Measurements from ENCODE around the gene DGKI.

The DGKI gene

DNA sequence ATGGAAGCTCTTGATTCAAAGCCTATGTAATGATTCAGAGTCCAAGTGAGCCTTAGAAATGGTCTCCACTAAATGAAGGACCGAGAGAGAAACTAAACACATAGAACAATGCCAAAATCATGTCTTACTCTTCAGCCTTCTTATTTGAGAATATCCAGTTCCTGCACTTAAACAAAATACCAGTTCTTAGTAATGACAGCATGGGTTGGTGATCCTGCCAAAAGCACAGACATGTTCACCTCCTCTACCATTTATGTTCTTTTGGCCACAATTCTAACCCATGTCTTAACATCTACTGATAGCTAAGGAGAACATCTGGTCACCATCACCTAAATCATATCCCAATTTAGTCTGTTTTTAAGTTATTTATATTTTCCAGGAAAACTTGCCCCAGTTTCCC, 263.6 kb downstream of the DGKI start:
- Histone ChIP-seq H3K4me1 (ENCODE audit: control insufficient read depth in 5 of 5, insufficient read depth in 5 of 5, low read length in 5 of 5) (no peaks in the 10 kb centered on the region), H3K27me3 (ENCODE audit: control insufficient read depth in 5 of 5, insufficient read depth in 4 of 5, low read length in 5 of 5) (no peaks in the 10 kb centered on the region), H3K9ac (ENCODE audit: low read length in 5 of 5) (no peak overlapping the region), H3K27ac (ENCODE audit: low read depth, low read length) (no peak overlapping the region), H3K9me3 (ENCODE audit: control insufficient read depth in 5 of 5, low read length in 5 of 5) (no peaks in the 10 kb centered on the region), H3K4me3 (ENCODE audit: low read depth in 1 of 5, low read length in 5 of 5) (no peak overlapping the region), H3K36me3 (ENCODE audit: control insufficient read depth in 5 of 5, insufficient read depth in 5 of 5, low read length in 5 of 5) (peaks cover 0 to 20% (median 0%) of the 10 kb centered on the region in 5 donors)

DNA sequence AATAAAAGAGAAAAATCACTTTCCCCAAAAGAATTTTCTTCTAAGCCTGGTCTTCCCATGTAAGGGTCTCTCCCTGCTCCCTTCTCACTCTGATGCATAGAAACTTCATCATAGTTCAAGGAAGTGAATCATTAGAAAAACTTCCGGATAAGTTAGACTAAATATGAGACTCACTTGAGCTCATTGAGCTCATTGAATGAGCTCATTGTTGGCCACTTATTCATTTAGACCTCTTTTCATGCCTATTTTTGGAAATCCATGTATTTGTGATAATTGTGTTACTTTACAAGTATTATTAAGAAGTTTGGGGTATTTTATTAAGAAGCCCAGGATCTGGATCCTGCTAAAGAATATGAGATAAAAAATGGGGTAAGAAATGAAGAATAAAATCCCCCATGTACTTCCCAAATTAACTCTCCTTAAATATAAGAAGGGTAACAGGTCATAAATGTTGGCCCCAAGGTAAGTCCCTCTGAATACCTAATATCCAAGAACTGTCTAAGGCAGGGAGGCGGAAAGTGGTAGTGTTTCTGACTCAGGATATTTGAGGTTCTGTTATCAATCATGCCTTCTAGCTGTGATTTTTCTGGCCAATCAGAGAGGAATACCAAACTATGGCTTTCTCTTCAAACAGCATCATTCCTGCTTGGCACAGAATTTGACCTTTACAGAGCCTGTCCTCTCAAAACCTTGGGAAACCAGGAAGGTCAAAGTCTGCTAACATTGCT, 266.7 kb downstream of the DGKI start:
- no peak overlapping the region for H3K9ac ChIP-seq (ENCODE audit: low read length in 5 of 5)
- peaks cover 0 to 25% (median 0%) of the 10 kb centered on the region in 5 donors for H3K36me3 ChIP-seq (ENCODE audit: control insufficient read depth in 5 of 5, insufficient read depth in 5 of 5, low read length in 5 of 5)
- H3K9me3 ChIP-seq (ENCODE audit: control insufficient read depth in 5 of 5, low read length in 5 of 5), result no peaks in the 10 kb centered on the region
- H3K27ac ChIP-seq (ENCODE audit: low read depth, low read length), result no peak overlapping the region
- H3K27me3 ChIP-seq (ENCODE audit: control insufficient read depth in 5 of 5, insufficient read depth in 4 of 5, low read length in 5 of 5), result no peaks in the 10 kb centered on the region
- H3K4me1 ChIP-seq (ENCODE audit: control insufficient read depth in 5 of 5, insufficient read depth in 5 of 5, low read length in 5 of 5), result no peaks in the 10 kb centered on the region
- no peak overlapping the region for H3K4me3 ChIP-seq (ENCODE audit: low read depth in 1 of 5, low read length in 5 of 5)

DNA sequence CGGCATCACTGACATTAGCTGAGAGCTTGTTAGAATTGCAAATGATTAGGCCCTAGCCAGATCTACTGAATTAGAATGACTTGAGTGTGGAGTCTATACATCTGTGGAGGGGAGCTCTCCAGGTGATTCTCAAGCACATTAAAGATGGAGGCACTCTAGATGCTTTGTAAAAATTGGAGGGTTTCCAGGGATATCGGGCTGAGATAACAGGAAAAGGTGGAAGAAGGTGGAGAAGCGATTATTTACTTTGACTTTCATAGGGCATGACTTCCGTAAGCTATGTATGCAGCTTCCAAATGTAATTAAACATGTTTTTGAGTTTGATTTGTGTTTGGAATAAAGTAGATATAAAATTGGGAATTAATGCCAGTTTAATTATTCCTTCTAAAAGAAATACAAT, 268.2 kb downstream of the DGKI start:
- Histone ChIP-seq H3K27me3 (ENCODE audit: control insufficient read depth in 5 of 5, insufficient read depth in 4 of 5, low read length in 5 of 5) (no peaks in the 10 kb centered on the region), H3K36me3 (ENCODE audit: control insufficient read depth in 5 of 5, insufficient read depth in 5 of 5, low read length in 5 of 5) (peaks cover 0 to 21% (median 0%) of the 10 kb centered on the region in 5 donors), H3K4me1 (ENCODE audit: control insufficient read depth in 5 of 5, insufficient read depth in 5 of 5, low read length in 5 of 5) (no peaks in the 10 kb centered on the region), H3K9ac (ENCODE audit: low read length in 5 of 5) (no peak overlapping the region), H3K4me3 (ENCODE audit: low read depth in 1 of 5, low read length in 5 of 5) (no peak overlapping the region), H3K9me3 (ENCODE audit: control insufficient read depth in 5 of 5, low read length in 5 of 5) (no peaks in the 10 kb centered on the region), H3K27ac (ENCODE audit: low read depth, low read length) (no peak overlapping the region)

DNA sequence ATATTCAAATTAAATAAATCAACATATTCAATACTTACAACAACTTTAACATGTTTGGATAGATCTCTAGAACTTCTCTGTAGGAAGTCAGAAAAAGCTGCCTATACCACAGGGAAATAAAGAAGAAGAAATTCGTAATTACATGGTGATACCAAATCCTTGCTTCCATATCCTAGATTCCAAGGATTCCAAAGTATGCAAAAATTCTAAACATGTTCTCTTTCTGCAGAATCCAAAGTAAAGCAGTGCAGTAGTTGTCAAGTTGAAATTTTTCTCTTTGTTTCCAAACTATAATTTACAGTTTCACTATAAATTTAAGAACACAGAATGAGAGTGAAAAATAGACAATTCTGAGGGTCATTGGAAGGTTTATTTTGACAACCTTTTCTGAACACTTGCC, 269.6 kb downstream of the DGKI start:
- Histone ChIP-seq H3K36me3 (ENCODE audit: control insufficient read depth in 5 of 5, insufficient read depth in 5 of 5, low read length in 5 of 5) (peaks cover 0 to 19% (median 0%) of the 10 kb centered on the region in 5 donors), H3K9ac (ENCODE audit: low read length in 5 of 5) (no peak overlapping the region), H3K4me3 (ENCODE audit: low read depth in 1 of 5, low read length in 5 of 5) (no peak overlapping the region), H3K9me3 (ENCODE audit: control insufficient read depth in 5 of 5, low read length in 5 of 5) (no peaks in the 10 kb centered on the region), H3K27me3 (ENCODE audit: control insufficient read depth in 5 of 5, insufficient read depth in 4 of 5, low read length in 5 of 5) (no peaks in the 10 kb centered on the region), H3K27ac (ENCODE audit: low read depth, low read length) (no peak overlapping the region), H3K4me1 (ENCODE audit: control insufficient read depth in 5 of 5, insufficient read depth in 5 of 5, low read length in 5 of 5) (no peaks in the 10 kb centered on the region)

DNA sequence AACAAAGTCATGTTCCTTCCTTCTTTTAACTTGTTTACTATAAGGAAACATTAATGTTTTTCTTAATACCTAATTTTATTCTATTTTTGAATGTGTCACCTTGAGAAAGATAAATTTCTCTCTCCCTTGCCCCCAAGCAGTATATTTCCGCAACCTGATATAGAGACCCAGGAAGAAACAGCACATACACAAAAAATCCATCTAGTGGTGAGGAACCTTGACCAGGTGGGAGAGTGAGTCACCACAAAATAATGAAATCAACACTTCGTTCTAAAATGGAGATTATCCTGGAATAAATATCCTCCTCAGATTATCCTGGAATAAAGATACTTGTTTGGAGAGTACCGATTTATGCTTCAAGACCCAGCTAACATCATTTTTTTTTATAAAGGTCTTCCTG, 270.3 kb downstream of the DGKI start:
- H3K27me3 ChIP-seq (ENCODE audit: control insufficient read depth in 5 of 5, insufficient read depth in 4 of 5, low read length in 5 of 5), result no peaks in the 10 kb centered on the region
- H3K9ac ChIP-seq (ENCODE audit: low read length in 5 of 5), result no peak overlapping the region
- H3K27ac ChIP-seq (ENCODE audit: low read depth, low read length), result no peak overlapping the region
- peaks cover 0 to 16% (median 0%) of the 10 kb centered on the region in 5 donors for H3K36me3 ChIP-seq (ENCODE audit: control insufficient read depth in 5 of 5, insufficient read depth in 5 of 5, low read length in 5 of 5)
- H3K4me3 ChIP-seq (ENCODE audit: low read depth in 1 of 5, low read length in 5 of 5), result no peak overlapping the region
- no peaks in the 10 kb centered on the region for H3K4me1 ChIP-seq (ENCODE audit: control insufficient read depth in 5 of 5, insufficient read depth in 5 of 5, low read length in 5 of 5)
- H3K9me3 ChIP-seq (ENCODE audit: control insufficient read depth in 5 of 5, low read length in 5 of 5), result no peaks in the 10 kb centered on the region

DNA sequence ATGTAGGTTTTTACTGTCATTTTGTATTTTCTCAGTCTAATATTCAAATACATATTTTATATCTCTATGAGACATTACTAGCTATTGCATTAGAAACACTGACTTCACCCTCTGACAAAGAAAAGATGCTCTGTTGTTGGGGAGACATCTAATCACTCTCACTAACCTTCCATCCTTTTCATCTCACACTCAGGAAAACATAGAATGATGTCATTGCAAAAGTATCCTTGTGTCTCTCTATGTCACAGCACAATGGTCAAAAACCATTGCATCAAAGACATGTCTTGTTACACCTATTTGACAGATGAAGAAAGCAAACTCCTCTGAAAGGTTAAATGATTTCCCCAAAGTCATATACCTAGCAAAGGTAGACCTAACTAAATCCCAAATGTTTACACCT, 272.0 kb downstream of the DGKI start:
- H3K36me3 ChIP-seq (ENCODE audit: control insufficient read depth in 5 of 5, insufficient read depth in 5 of 5, low read length in 5 of 5), result peaks cover 0 to 10% (median 0%) of the 10 kb centered on the region in 5 donors

DNA sequence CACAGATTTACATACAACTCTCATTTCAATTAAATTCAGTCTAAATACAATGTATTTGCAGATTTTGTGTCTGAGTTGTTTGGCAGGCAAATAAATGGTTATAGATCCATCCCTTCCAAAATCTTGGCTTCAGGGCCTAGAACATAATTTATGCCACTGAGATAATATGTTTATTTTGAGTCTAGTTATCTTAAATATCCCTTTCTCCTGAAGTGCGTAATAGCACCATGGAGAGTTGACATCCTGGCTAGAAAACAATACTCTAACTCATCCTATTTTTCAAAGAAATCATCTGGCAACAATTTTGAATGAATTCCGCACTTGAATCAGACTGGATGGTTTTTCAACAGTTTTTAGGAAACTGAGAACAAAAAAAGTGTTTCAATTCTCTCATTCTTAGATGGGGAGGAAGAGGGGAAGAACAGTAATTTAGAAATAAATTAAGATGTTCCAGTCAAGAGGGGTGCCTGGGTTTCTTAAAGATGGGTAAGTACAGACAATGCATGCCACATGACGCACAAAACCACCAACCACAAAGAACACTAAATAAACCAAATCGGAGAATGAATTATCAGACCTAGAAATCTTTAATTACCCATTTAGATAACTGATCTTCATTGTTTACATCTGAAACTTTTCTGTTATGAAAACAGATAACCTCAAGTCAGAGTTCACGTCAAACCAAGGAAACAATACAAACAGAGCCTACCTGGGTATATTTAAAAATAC, 274.6 kb downstream of the DGKI start:
- no peak overlapping the region for H3K27ac ChIP-seq (ENCODE audit: low read depth, low read length)
- H3K4me3 ChIP-seq (ENCODE audit: low read depth in 1 of 5, low read length in 5 of 5), result no peak overlapping the region
- H3K9ac ChIP-seq (ENCODE audit: low read length in 5 of 5), result no peak overlapping the region
- H3K9me3 ChIP-seq (ENCODE audit: control insufficient read depth in 5 of 5, low read length in 5 of 5), result no peaks in the 10 kb centered on the region
- no peaks in the 10 kb centered on the region for H3K4me1 ChIP-seq (ENCODE audit: control insufficient read depth in 5 of 5, insufficient read depth in 5 of 5, low read length in 5 of 5)
- H3K27me3 ChIP-seq (ENCODE audit: control insufficient read depth in 5 of 5, insufficient read depth in 4 of 5, low read length in 5 of 5), result no peaks in the 10 kb centered on the region
- no peaks in the 10 kb centered on the region for H3K36me3 ChIP-seq (ENCODE audit: control insufficient read depth in 5 of 5, insufficient read depth in 5 of 5, low read length in 5 of 5)

More for the DNA sequence above, 272.0 kb downstream of the DGKI start:
- Histone ChIP-seq H3K27me3 (ENCODE audit: control insufficient read depth in 5 of 5, insufficient read depth in 4 of 5, low read length in 5 of 5) (no peaks in the 10 kb centered on the region), H3K27ac (ENCODE audit: low read depth, low read length) (no peak overlapping the region), H3K4me3 (ENCODE audit: low read depth in 1 of 5, low read length in 5 of 5) (no peak overlapping the region), H3K9ac (ENCODE audit: low read length in 5 of 5) (no peak overlapping the region), H3K4me1 (ENCODE audit: control insufficient read depth in 5 of 5, insufficient read depth in 5 of 5, low read length in 5 of 5) (no peaks in the 10 kb centered on the region), H3K9me3 (ENCODE audit: control insufficient read depth in 5 of 5, low read length in 5 of 5) (no peaks in the 10 kb centered on the region)

DNA sequence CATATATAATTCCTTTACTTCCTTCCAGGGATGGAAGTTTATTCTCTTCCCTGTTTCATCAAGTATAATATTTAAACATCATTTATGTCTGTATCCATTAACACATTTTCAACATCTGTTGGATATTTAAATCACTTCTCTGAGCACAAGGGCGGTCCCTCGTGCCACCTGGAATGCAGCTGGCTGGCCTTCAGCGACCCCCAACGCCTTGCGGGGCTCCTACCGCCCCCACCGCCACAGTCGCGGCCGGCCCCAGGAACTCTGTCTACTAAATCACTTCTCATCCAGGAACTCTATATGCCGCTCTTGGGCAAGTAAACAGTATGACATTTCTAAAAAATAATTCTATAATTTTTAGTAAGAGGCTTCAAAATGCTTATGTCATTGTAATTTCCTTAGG, 282.1 kb downstream of the DGKI start:
- peaks cover 0 to 4% (median 0%) of the 10 kb centered on the region in 5 donors for H3K36me3 ChIP-seq (ENCODE audit: control insufficient read depth in 5 of 5, insufficient read depth in 5 of 5, low read length in 5 of 5)
- H3K27ac ChIP-seq (ENCODE audit: low read depth, low read length), result no peak overlapping the region
- no peaks in the 10 kb centered on the region for H3K4me1 ChIP-seq (ENCODE audit: control insufficient read depth in 5 of 5, insufficient read depth in 5 of 5, low read length in 5 of 5)
- no peaks in the 10 kb centered on the region for H3K27me3 ChIP-seq (ENCODE audit: control insufficient read depth in 5 of 5, insufficient read depth in 4 of 5, low read length in 5 of 5)
- H3K9me3 ChIP-seq (ENCODE audit: control insufficient read depth in 5 of 5, low read length in 5 of 5), result no peaks in the 10 kb centered on the region
- no peak overlapping the region for H3K4me3 ChIP-seq (ENCODE audit: low read depth in 1 of 5, low read length in 5 of 5)
- H3K9ac ChIP-seq (ENCODE audit: low read length in 5 of 5), result no peak overlapping the region

DNA sequence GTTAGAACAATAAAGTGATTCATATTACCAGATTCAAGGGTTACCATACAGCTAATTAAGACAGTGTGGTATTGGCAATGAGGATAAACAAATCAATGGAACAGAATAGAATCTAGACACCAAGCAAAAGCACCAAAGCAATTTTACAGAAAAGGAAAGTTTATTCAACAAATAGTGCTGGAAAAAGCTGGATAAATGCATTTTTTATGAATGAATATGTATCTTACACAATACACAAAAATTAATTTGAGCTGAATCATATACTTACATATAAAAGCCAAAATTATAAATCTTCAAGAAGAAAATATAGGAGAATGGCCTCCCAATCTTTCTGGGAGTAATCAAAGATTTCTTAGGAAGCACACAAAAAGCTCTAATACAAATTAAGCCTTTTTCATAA, 282.8 kb downstream of the DGKI start:
- H3K27me3 ChIP-seq (ENCODE audit: control insufficient read depth in 5 of 5, insufficient read depth in 4 of 5, low read length in 5 of 5), result no peaks in the 10 kb centered on the region
- H3K36me3 ChIP-seq (ENCODE audit: control insufficient read depth in 5 of 5, insufficient read depth in 5 of 5, low read length in 5 of 5), result peaks cover 0 to 4% (median 0%) of the 10 kb centered on the region in 5 donors
- no peaks in the 10 kb centered on the region for H3K9me3 ChIP-seq (ENCODE audit: control insufficient read depth in 5 of 5, low read length in 5 of 5)
- H3K9ac ChIP-seq (ENCODE audit: low read length in 5 of 5), result no peak overlapping the region
- H3K4me3 ChIP-seq (ENCODE audit: low read depth in 1 of 5, low read length in 5 of 5), result no peak overlapping the region
- no peak overlapping the region for H3K27ac ChIP-seq (ENCODE audit: low read depth, low read length)
- no peaks in the 10 kb centered on the region for H3K4me1 ChIP-seq (ENCODE audit: control insufficient read depth in 5 of 5, insufficient read depth in 5 of 5, low read length in 5 of 5)

DNA sequence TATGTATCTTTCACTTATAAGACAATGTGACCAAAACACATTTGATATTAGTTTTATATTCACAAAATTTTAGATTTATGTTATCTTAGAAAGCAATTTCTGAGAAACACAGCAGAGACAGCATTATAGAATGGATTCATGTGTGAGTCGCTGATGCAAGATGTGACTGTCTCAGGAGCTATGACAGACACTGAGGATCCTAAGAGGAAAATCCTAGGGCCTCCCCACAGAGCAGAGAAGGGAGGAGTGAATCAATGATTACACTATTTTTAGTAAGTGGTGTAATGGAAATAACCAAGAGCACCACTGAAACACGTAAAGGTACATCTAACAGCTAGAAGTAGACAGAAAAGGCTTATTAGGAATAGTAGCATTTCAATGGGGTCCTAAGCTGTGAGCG, 299.3 kb downstream of the DGKI start:
- Histone ChIP-seq H3K36me3 (ENCODE audit: control insufficient read depth in 5 of 5, insufficient read depth in 5 of 5, low read length in 5 of 5) (no peaks in the 10 kb centered on the region), H3K27ac (ENCODE audit: low read depth, low read length) (no peak overlapping the region), H3K4me1 (ENCODE audit: control insufficient read depth in 5 of 5, insufficient read depth in 5 of 5, low read length in 5 of 5) (no peaks in the 10 kb centered on the region), H3K27me3 (ENCODE audit: control insufficient read depth in 5 of 5, insufficient read depth in 4 of 5, low read length in 5 of 5) (no peaks in the 10 kb centered on the region), H3K4me3 (ENCODE audit: low read depth in 1 of 5, low read length in 5 of 5) (no peak overlapping the region), H3K9ac (ENCODE audit: low read length in 5 of 5) (no peak overlapping the region), H3K9me3 (ENCODE audit: control insufficient read depth in 5 of 5, low read length in 5 of 5) (no peaks in the 10 kb centered on the region)

Data from subcutaneous abdominal adipose tissue (tissue), 5 donors.